HG03064 (cell line): Measurements from ENCODE around the gene ELMO1.

Source experiments
- ATAC-seq: cut with Tn5 transposase; IDR thresholded peaks from one replicate; pipeline ENCODE4 v1.9.1; 2021; ENCODE audit warnings: low read depth; ENCODE audit not compliant: unreplicated experiment

ELMO1 gene

DNA sequence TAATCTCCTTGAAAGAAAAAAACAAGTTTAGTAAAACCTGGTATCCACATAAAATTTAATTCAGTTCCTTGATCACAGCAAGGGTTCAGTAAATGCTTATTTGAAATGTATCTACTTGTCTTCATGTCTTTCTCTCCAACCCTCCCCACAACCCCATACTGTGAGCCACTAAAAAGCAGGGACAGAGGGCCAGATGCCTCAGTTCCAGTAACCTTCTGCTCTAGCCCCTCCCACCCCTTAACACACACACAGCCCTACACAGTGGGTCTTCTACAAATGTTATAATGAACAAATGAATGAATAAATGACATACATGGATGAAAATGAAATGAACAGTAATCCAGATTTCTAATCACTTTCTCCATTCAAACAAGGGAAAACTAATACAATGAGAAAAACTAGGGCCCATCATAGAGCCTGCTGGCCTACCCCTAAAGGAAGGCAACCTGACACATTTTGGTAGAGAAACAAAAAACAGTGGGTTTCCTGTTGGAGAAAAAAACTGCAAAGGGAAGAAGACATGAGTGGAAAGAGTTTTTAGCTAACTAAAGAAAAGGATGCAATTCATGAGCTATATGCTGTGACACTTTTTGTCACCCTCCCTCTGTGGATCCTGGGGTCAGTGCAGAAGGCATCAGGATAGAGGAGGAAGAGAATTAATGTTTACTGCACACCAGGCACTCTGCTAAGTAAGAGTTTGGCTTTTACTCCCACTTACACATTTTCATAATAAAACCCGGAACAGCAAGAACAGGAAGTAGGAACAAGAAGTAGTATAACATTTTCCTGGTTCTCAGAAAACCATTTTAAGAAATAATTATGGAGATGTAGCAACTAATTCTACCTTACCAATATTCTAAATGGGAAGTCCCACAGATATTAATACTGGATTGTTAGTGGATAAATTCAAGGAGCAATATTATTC, 38.1 kb downstream of the ELMO1 start:
- no peak for ATAC-seq

- no peak for ATAC-seq
These were observed 39.2 kb downstream of the ELMO1 start for GRCh38 chr7:37409461-37409860.

- no peak for ATAC-seq
These were observed 40.1 kb downstream of the ELMO1 start for GRCh38 chr7:37408291-37409228.

GRCh38 chr7:37405603-37406122, 43.0 kb downstream of the ELMO1 start:
- no peak for ATAC-seq

DNA sequence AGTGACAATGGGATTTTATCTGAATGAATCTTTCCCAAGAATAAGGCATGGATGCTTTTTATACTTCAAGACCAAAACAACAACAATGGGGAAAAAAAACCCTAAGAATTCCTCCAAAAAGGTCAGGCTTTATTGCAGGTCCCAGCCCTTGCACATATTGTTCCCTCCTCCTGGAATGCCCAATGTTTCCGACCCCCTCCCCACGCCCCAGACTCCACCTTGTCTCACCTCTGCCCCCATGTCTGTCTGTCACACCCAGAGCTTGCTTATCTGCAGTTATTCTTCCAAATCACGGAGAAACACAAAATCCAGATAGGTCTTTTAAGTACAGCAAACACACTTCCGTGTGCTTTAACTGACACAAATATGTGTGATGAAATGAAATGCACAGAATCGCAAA, 43.5 kb downstream of the ELMO1 start:
- no peak for ATAC-seq

DNA sequence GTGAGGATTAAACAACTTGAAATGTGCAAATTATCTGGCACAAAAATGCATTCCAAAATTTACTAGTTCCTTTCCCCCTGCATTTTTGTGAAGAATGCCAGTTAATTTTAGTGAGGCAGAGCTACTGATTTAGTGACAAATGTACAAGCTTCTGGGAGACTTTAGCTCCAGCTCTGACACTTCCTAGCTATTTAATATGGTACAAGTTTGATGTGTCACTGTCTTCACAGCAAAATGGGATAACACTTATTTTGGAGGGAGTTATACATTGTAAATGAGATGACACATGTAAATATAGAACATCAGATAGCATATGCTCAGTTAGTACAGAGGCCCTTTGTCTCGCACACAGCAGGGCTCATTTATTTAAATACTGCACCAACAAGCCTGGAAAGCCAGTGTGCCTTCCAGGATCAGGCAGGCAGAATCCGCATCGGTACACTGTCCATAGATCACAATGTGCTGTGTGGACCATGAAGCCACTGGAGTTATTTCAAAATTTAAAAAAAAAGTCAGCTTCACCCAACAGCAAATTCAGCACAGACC, 48.7 kb downstream of the ELMO1 start:
- no peak for ATAC-seq

- ATAC-seq, result no peak
These were observed 50.3 kb downstream of the ELMO1 start for GRCh38 chr7:37398403-37398802.

DNA sequence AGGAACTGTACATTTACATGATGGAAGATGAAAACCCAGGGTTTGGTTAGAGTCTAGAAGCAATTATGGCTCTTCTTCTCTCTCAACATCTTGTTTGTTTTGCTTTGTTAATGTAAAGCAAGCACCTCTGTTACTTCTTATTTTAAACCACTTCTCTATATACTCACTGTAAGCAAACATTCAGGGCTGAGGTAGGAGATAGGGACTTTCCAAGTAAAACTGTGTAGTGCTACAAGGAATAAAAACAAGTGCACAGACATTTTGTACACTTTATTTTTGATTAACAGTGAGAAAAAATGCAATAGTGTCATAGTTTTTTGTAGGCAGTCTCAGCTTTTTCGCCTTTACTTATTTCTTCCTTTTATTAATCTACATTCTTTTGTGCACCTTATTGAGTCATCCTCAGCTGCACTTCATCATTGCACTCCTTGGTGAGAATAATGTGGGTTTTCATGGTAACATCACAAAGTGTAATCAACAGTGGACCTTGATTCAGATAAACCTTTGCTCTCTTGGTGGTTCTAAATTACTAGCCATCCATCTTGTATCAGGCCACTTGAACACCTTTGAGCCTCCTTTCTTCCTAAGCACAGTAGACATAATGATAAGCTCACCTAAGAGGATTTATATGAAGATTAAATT, 52.9 kb downstream of the ELMO1 start:
- ATAC-seq, result no peak

DNA sequence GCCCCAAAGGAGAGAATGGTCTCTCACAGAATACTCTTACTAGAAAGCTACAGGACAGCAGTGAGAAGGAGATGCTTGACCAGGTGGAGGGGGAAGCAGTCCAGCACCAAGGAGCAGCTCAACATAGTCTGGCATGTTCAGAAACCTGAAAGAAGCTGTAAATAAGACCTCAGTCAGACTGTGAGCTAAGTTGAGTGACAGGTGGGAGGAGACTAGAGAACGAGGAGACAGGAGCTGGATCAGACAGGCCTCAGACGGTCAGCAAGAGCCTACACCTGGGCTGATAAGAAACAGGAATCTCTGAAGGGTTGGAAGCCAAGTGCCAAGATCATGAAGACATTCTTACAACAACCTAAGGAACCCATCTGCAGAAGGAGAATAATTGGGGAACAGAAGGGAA, 54.5 kb downstream of the ELMO1 start:
- ATAC-seq, result no peak

DNA sequence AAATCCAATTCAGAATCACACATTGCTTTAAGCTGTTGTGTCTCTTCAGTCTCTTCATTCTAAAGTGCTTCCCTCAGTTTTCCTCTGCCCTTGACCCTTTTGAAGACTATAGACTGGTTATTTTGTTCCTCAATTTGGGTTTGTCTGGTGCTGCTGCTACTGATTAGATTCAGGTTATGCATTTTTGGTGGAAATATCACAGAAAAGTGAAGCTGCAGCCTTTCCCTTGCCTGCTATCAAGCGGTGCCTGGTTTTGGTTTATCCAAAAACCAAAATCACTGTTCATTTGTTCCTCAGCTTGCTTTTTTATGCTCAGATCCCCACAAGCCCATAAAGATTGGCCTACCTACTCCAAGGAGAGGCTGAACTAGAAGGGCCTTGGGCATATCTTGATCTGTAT, 55.2 kb downstream of the ELMO1 start:
- ATAC-seq, result no peak

- ATAC-seq, result no peak
These were observed 56.0 kb downstream of the ELMO1 start for GRCh38 chr7:37392673-37393017.

- no peak for ATAC-seq
These were observed 56.6 kb downstream of the ELMO1 start for GRCh38 chr7:37391791-37392672.

DNA sequence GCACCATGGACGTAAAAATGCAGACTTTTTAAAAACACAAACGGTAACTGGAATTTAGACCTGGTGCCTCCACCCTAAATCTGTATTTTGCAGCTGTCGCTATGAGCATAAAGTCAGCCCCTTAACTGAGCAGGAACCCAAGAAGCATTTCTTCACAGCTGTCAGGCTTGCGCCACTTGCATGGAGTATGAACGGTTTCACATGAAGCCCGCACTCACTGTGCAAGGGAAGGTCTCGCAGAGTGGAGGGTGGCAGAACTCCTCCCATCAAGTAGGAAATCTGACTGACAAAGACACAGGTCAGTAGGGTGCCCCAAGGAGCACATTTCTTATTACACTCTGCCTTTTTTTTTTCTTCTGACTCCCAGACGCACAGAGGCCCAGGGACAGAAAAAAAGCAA, 58.5 kb downstream of the ELMO1 start:
- no peak for ATAC-seq

DNA sequence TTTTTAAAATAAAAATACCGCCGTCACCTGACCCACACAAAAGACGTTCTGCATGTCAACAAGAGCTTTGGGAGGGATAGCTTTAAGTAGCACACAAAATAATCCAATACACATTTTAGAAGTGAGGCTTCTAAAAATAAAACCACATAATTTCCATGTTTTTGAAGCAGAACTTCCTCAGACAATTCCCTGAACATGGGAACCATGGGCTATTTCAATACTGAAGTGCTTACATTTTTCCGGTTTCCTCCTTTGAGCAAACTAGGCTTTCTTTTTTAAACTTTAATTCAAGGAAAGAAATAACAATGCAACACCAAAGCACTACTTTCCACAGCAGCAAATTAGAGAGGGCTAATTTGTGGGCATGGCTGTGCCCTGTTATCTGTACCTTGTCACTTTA, 59.9 kb downstream of the ELMO1 start:
- no peak for ATAC-seq

GRCh38 chr7:37385787-37386186, 62.9 kb downstream of the ELMO1 start:
- ATAC-seq, result no peak

- ATAC-seq, result no peak
These were observed 66.0 kb downstream of the ELMO1 start for GRCh38 chr7:37382546-37383088.

DNA sequence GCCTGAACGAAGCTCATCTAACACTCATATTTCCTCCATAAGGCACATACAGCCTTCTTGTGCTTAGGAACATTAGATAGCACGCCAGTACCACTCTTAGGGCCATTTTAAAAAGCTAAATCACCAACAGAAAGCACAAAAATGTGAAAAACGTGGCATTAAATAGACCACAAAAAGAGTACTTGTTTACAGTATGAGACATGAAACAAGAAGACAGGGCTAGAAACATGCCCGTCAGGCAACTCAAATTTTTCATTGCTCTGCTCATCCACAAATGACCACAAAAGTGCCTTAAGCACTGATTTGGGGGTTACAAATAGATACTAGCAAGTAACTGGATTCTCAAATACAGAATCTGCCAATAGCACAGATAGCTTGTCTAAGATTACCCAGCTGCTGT, 67.8 kb downstream of the ELMO1 start:
- no peak for ATAC-seq

GRCh38 chr7:37379546-37380277, 69.0 kb downstream of the ELMO1 start:
- ATAC-seq, result no peak

- no peak for ATAC-seq
These were observed 71.4 kb downstream of the ELMO1 start for GRCh38 chr7:37377231-37377630.
